Colon (tissue), 2 donors: ENCODE results near the gene HDHD5.

Experiments used
- FAIRE-seq: peaks from 2 replicates; lab custom pipeline; 2012; peaks lifted over from hg19 to GRCh38; lab: Jason Lieb, UNC
- donor health status: control.
- donor health status: control.

The HDHD5 gene

GRCh38 chr22:17158568-17159503 is at the start of gene HDHD5:
HDHD5 (minus strand) TSS chr22:17159277; CDS start chr22:17159251, 26 bp downstream.
- FAIRE-seq: no peak

- no peak for FAIRE-seq
Measured at GRCh38 chr22:17205432-17205831, 46.4 kb upstream of the HDHD5 start.

- FAIRE-seq: no peak
Measured at GRCh38 chr22:17201285-17201945, 42.3 kb upstream of the HDHD5 start.

- FAIRE-seq: no peak
Measured at GRCh38 chr22:17199003-17199731, 40.1 kb upstream of the HDHD5 start.

GRCh38 chr22:17198170-17199002 is 39.3 kb upstream of the HDHD5 start:
- FAIRE-seq: no peak

GRCh38 chr22:17194213-17194612 is 35.1 kb upstream of the HDHD5 start:
- no peak for FAIRE-seq

- FAIRE-seq: no peak
Measured at GRCh38 chr22:17192186-17192585, 33.1 kb upstream of the HDHD5 start.

GRCh38 chr22:17191163-17191784 is 32.2 kb upstream of the HDHD5 start:
- no peak for FAIRE-seq

GRCh38 chr22:17190702-17191101 is 31.6 kb upstream of the HDHD5 start:
- no peak for FAIRE-seq

GRCh38 chr22:17176715-17177114 is 17.6 kb upstream of the HDHD5 start:
- no peak for FAIRE-seq

GRCh38 chr22:17172029-17172833 is 13.2 kb upstream of the HDHD5 start:
- FAIRE-seq: no peak

- no peak for FAIRE-seq
Measured at GRCh38 chr22:17171153-17172028, 12.3 kb upstream of the HDHD5 start.

GRCh38 chr22:17167486-17167885 is 8.4 kb upstream of the HDHD5 start:
- FAIRE-seq: no peak

- FAIRE-seq: no peak
Measured at GRCh38 chr22:17164392-17165024, 5.4 kb upstream of the HDHD5 start.

GRCh38 chr22:17162731-17163130 is 3.7 kb upstream of the HDHD5 start:
- FAIRE-seq: no peak

GRCh38 chr22:17161991-17162390 is 2.9 kb upstream of the HDHD5 start:
- FAIRE-seq: no peak

- FAIRE-seq: no peak
Measured at GRCh38 chr22:17159504-17159951, 451 bp upstream of the HDHD5 start.

- no peak for FAIRE-seq
Measured at GRCh38 chr22:17158176-17158567, 905 bp downstream of the HDHD5 start.

- FAIRE-seq: no peak
Measured at GRCh38 chr22:17157714-17158113, 1.4 kb downstream of the HDHD5 start.
